Kidney epithelial cell (primary cell): ENCODE results near the gene SMARCA4. TPM values are rescaled to one million over a fixed set of nuclear protein-coding genes. Genes with fewer than 3 reads are reported as not detected.
"Not testable (repeated sequence)": the region's sequence is repeated elsewhere in the genome, so short reads cannot be mapped to it uniquely, and the experiment has no call there.

ENCODE experiments used
- DNase-seq: peaks from one replicate; pipeline ENCODE4 v3.0.0-alpha.2; 2010; ENCODE audit warnings: low read depth
- H3K27me3 ChIP-seq: 2 replicates; pipeline ENCODE4 v1.6.0; 2011; ENCODE audit warnings: low read length; ENCODE audit not compliant: control insufficient read depth, insufficient read depth
- H3K36me3 ChIP-seq: 2 replicates; pipeline ENCODE4 v1.5.1; 2011; ENCODE audit warnings: low read length; ENCODE audit not compliant: control insufficient read depth, insufficient read depth
- H3K4me3 ChIP-seq: 2 replicates; pipeline ENCODE4 v1.5.1; 2011; ENCODE audit warnings: low read depth, mild to moderate bottlenecking, control low read depth, low read length
- CTCF ChIP-seq: IDR thresholded peaks from 2 replicates; pipeline ENCODE4 v1.5.1; 2011; ENCODE audit warnings: mild to moderate bottlenecking, moderate library complexity, low read length, control low read depth, inconsistent platforms; ENCODE audit not compliant: insufficient read depth, poor library complexity, severe bottlenecking
- total RNA-seq: library from RNA; depleted of rRNA; stranded (reverse); fragments of >200 nt; gene quantifications from 2 replicates; pipeline ENCODE4 v1.2.3, GENCODE V29; 2015

Gene SMARCA4
- total RNA-seq, 1 donor from 2014 or later: 124 TPM

- no peaks in the 10 kb centered on the region for H3K27me3 ChIP-seq
- peaks cover 2% of the 10 kb centered on the region for H3K36me3 ChIP-seq
- no peak for TF ChIP-seq CTCF
- DNase-seq: no peak
- no peak overlapping the region for H3K4me3 ChIP-seq
These were observed 132.9 kb downstream of the SMARCA4 start for GRCh38 chr19:11093689-11094238.

GRCh38 chr19:11094520-11094894 lies 133.7 kb downstream of the SMARCA4 start:
- no peak for TF ChIP-seq CTCF
- H3K36me3 ChIP-seq: peaks cover 2% of the 10 kb centered on the region
- DNase-seq: no peak
- H3K4me3 ChIP-seq: no peak overlapping the region
- no peaks in the 10 kb centered on the region for H3K27me3 ChIP-seq

GRCh38 chr19:11096210-11096841 lies 135.5 kb downstream of the SMARCA4 start:
- no peak for DNase-seq
- Histone ChIP-seq H3K27me3 (no peaks in the 10 kb centered on the region), H3K4me3 (no peak overlapping the region), H3K36me3 (peaks cover 4% of the 10 kb centered on the region)
- TF ChIP-seq CTCF: no peak

GRCh38 chr19:11097367-11097766 lies 136.5 kb downstream of the SMARCA4 start:
- H3K36me3 ChIP-seq, H3K4me3 ChIP-seq, H3K27me3 ChIP-seq, DNase-seq: not testable (repeated sequence)

- peaks cover 9% of the 10 kb centered on the region for H3K36me3 ChIP-seq
These were observed 137.5 kb downstream of the SMARCA4 start for GRCh38 chr19:11098327-11098726.

GRCh38 chr19:11098861-11099260 lies 138.0 kb downstream of the SMARCA4 start:
- no peak for TF ChIP-seq CTCF
- peaks cover 7% of the 10 kb centered on the region for H3K36me3 ChIP-seq
- no peak overlapping the region for H3K4me3 ChIP-seq
- no peaks in the 10 kb centered on the region for H3K27me3 ChIP-seq
- DNase-seq: no peak

More at GRCh38 chr19:11098327-11098726, 137.5 kb downstream of the SMARCA4 start:
- H3K27me3 ChIP-seq: no peaks in the 10 kb centered on the region
- no peak for DNase-seq
- no peak for TF ChIP-seq CTCF
- no peak overlapping the region for H3K4me3 ChIP-seq
